HG02970 (cell line): ENCODE results near the gene OR4Q2.
"Not testable (repeated sequence)": the region's sequence is repeated elsewhere in the genome, so short reads cannot be mapped to it uniquely, and the experiment has no call there.

Source experiments
- ATAC-seq: cut with Tn5 transposase; IDR thresholded peaks from one replicate; pipeline ENCODE4 v1.9.1; 2021; ENCODE audit warnings: mild to moderate bottlenecking, moderate library complexity, moderate number of reproducible peaks; ENCODE audit not compliant: unreplicated experiment, low FRiP score

The OR4Q2 gene

GRCh38 chr14:20001863-20002262 is at the start of gene OR4Q2:
TSS of gene OR4Q2 (plus strand) at chr14:20002163.
- ATAC-seq, result no peak

DNA sequence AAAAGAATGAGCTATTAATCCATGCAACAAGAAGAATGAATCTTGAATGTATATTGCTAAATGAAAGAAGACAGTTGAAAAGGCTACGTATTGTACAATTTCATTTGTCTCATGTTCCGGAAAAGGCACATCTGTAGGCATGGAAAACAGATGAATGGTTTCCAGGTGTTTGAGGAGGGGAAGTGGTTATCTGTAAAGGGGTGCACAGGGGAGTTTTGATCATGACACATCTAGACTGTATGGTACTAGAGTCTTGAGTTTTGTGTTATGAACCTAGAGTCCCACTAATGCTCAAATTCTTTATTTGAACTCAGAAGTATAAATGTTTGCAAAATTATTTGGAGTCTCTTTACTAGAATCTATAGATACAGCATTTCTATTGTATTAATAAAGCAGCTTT is 32.2 kb upstream of the OR4Q2 start:
- not testable (repeated sequence) for ATAC-seq

DNA sequence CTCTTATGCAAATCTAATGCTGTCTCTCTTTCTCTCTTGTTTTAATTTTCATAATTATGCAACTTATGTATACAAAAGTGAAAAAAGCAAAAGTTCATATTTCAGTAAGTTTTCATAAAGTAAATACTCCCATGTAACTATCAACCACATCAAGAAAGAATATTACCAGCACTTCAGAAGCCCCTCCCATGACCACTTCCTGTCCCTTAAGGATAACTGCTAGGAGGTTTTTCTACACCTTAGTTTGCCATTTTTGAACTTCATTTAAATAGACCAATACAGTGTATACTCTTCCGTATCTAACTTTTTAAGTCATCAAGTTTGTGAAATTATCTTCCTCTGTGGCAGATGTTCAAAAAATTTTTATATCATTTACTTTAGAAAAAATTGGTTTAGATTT is 27.1 kb upstream of the OR4Q2 start:
- no peak for ATAC-seq

- no peak for ATAC-seq
Observed at GRCh38 chr14:19975291-19975690, 26.7 kb upstream of the OR4Q2 start, which contains the start of gene OR4K15. TSS of gene OR4K15 (plus strand) at chr14:19975591. CDS start at chr14:19975591, 0 bp downstream.

GRCh38 chr14:19993438-19993837 is 8.5 kb upstream of the OR4Q2 start:
- ATAC-seq, result no peak

DNA sequence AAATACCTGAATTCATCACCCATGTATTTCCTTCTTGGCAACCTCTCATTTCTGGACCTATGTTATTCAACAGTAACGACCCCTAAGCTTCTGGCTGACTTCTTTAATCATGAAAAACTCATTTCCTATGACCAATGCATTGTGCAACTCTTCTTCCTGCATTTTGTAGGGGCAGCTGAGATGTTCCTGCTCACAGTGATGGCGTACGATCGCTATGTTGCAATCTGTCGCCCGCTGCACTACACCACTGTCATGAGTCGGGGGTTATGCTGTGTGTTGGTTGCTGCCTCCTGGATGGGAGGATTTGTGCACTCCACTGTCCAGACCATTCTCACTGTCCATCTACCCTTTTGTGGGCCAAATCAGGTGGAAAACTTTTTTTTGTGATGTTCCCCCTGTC is 356 bp downstream of the OR4Q2 start:
- no peak for ATAC-seq

- ATAC-seq, result no peak
Observed at GRCh38 chr14:20008156-20008555, 6.2 kb downstream of the OR4Q2 start.

- ATAC-seq, result no peak
Observed at GRCh38 chr14:20019257-20019865, 17.4 kb downstream of the OR4Q2 start, which contains the start of gene OR4K14. TSS of gene OR4K14 (minus strand) at chr14:20019307. CDS start at chr14:20015193, 4,114 bp downstream.

DNA sequence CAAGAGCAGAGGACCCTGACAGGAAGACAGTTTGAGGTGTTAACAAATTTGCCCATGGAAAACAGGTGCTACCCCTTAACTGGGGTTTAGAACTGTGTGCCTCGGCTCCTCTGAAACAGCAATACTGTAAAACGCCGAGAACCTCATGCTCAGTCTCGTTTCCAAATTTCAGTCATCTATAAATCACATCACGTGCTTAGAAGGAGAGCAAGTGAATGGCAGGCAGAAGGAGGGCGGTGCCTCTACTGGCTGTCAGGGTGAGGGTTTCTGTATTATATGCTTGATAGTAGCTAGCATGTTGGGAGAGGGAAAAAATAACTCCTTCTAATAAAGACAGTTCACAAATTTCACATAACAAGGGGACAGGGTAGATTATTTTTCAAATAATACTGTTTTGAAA is 29.1 kb downstream of the OR4Q2 start:
- ATAC-seq, result no peak

DNA sequence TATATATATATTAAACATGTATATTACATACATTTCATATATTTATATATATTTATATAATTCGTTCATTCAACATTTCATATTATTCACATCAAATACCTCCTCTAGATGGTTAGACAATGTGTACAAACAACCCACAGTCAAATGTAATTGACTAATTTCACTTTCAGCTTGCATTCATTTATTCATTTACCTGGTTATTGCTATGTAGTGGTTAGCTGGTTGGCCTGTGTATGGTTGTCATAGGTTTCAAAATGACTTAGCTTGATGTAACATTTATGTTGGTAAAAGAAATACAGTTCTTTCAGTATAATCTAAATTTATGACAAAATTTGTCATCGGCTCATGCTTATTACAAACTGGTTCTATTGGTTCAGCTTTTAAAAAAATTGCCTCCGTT is 33.5 kb downstream of the OR4Q2 start:
- no peak for ATAC-seq

- ATAC-seq, result no peak
Observed at GRCh38 chr14:20035938-20036337, 34.0 kb downstream of the OR4Q2 start, which contains the start of gene OR4K13. TSS of gene OR4K13 (minus strand) at chr14:20036038. CDS start at chr14:20034758, 1,280 bp downstream.

DNA sequence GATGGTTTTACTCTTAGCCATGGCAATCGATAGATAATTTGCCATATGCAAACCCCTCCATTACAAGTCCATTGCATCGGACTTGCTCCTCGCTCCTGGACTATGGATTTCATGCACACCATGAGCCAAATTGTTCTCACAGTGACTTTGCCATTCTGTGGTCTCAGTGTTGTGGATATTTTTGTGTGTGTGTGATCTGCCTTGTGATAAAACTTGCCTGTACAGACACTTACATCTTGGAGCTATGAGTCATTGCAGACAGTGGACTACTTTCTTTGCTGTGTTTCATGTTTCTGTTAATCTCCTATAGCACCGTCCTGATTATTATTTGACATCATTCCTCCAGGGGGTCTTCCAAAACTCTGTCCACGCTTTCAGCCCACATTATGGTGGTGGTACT is 42.3 kb downstream of the OR4Q2 start:
- ATAC-seq, result no peak

DNA sequence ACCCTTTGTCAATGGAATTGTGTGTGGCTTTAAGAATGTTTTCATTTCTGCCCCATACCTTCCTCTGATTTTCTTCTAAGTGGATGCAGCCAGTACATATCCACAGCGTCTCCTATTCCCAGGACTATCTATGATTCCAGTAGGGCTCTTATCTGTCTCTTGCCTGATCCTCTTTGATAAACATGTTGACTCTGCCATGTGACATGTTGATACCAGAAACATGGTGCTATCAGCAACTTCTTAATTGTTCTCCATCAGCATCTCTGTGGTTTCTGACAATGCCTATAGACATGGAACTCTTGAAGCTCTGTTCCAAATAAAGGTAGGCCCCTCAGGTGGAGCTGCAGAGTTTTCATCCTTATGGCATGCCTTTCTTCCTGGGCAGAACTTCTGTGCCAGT is 46.2 kb downstream of the OR4Q2 start:
- ATAC-seq, result no peak
